Activated T-cell treated with anti-CD3 and anti-CD28 coated beads, Interleukin-2, amount 50 U/mL, for 72 hours (primary cell): ENCODE measurements around the gene OSBPL2. TPM values are rescaled to one million over a fixed set of nuclear protein-coding genes. Genes with fewer than 3 reads are reported as not detected.

ENCODE experiments used
- ATAC-seq, 2 donors: fragments of 150-1000 bp; cut with Tn5 transposase; replicated peaks in 1 of 2; 2 replicates each; pipeline ENCODE4 v1.10.0; 2021; ENCODE audit warnings: moderate library complexity in 2 of 2, mild to moderate bottlenecking in 1 of 2
- DNase-seq, 2 donors: peaks; one replicate each; pipeline ENCODE4 v3.0.0; 2021 to 2022; ENCODE audit warnings: mixed read lengths in 1 of 2
- H3K27ac Mint-ChIP-seq: one replicate; pipeline ENCODE4 v1.8.0; 2022; ENCODE audit warnings: mild to moderate bottlenecking, moderate library complexity, mixed read lengths
- H3K27me3 Mint-ChIP-seq: one replicate; pipeline ENCODE4 v1.8.0; 2022; ENCODE audit warnings: low read depth, mixed read lengths
- H3K36me3 Mint-ChIP-seq, 2 donors: one replicate each; pipeline ENCODE4 v1.8.0; 2022; ENCODE audit warnings: mixed read lengths in 2 of 2, mild to moderate bottlenecking in 1 of 2; ENCODE audit not compliant: insufficient read depth in 2 of 2
- H3K4me1 Mint-ChIP-seq: one replicate; pipeline ENCODE4 v1.8.0; 2022; ENCODE audit warnings: low read depth, mixed read lengths
- H3K4me3 Mint-ChIP-seq, 2 donors: one replicate each; pipeline ENCODE4 v1.8.0; 2022; ENCODE audit warnings: mild to moderate bottlenecking in 2 of 2, mixed read lengths in 2 of 2, moderate library complexity in 2 of 2
- H3K9me3 Mint-ChIP-seq, 2 donors: one replicate each; pipeline ENCODE4 v1.8.0; 2022; ENCODE audit warnings: mixed read lengths in 2 of 2
- total RNA-seq, 2 donors: library from RNA; stranded (reverse); gene quantifications; one replicate each; pipeline ENCODE4 v1.2.3, GENCODE V29; 2022

The OSBPL2 gene
- total RNA-seq, 2 donors from 2014 or later: 40.6 to 44.2 TPM

GRCh38 chr20:62200491-62201172, 37.7 kb upstream of the OSBPL2 start:
- Mint-ChIP-seq H3K36me3 (peaks cover 3 to 15% of the 10 kb centered on the region in 2 donors), H3K27me3 (no peaks in the 10 kb centered on the region), H3K9me3 (no peaks in the 10 kb centered on the region), H3K27ac (no peak overlapping the region), H3K4me1 (no peaks in the 10 kb centered on the region), H3K4me3 (no peak overlapping the region)
- ATAC-seq (no peak), DNase-seq (no peak)

GRCh38 chr20:62201173-62202082, 36.9 kb upstream of the OSBPL2 start:
- Mint-ChIP-seq H3K4me3 (no peak overlapping the region), H3K27ac (no peak overlapping the region), H3K4me1 (no peaks in the 10 kb centered on the region), H3K27me3 (no peaks in the 10 kb centered on the region), H3K36me3 (peaks cover 3 to 14% of the 10 kb centered on the region in 2 donors), H3K9me3 (no peaks in the 10 kb centered on the region)
- ATAC-seq: no peak
- DNase-seq: no peak

- DNase-seq (no peak), ATAC-seq (no peak)
- Mint-ChIP-seq H3K36me3 (peaks cover 3 to 14% of the 10 kb centered on the region in 2 donors), H3K27ac (no peak overlapping the region), H3K4me3 (no peak overlapping the region), H3K9me3 (no peaks in the 10 kb centered on the region), H3K4me1 (no peaks in the 10 kb centered on the region), H3K27me3 (no peaks in the 10 kb centered on the region)
Measured at GRCh38 chr20:62202083-62202395, 36.3 kb upstream of the OSBPL2 start.

- H3K27ac Mint-ChIP-seq: no peak overlapping the region
- no peak overlapping the region for H3K4me3 Mint-ChIP-seq
- H3K4me1 Mint-ChIP-seq: no peaks in the 10 kb centered on the region
- H3K27me3 Mint-ChIP-seq: no peaks in the 10 kb centered on the region
- H3K9me3 Mint-ChIP-seq: no peaks in the 10 kb centered on the region
- ATAC-seq (no peak), DNase-seq (no peak)
- H3K36me3 Mint-ChIP-seq: peaks cover 3 to 14% of the 10 kb centered on the region in 2 donors
Measured at GRCh38 chr20:62202676-62203377, 35.5 kb upstream of the OSBPL2 start.

- H3K36me3 Mint-ChIP-seq: peaks cover 3 to 14% of the 10 kb centered on the region in 2 donors
- no peaks in the 10 kb centered on the region for H3K4me1 Mint-ChIP-seq
- ATAC-seq: no peak
- DNase-seq: no peak
- H3K27me3 Mint-ChIP-seq: no peaks in the 10 kb centered on the region
- no peaks in the 10 kb centered on the region for H3K9me3 Mint-ChIP-seq
- no peak overlapping the region for H3K4me3 Mint-ChIP-seq
- no peak overlapping the region for H3K27ac Mint-ChIP-seq
Measured at GRCh38 chr20:62203378-62204030, 34.8 kb upstream of the OSBPL2 start.

- Mint-ChIP-seq H3K27ac (no peak overlapping the region), H3K36me3 (no peaks in the 10 kb centered on the region), H3K27me3 (no peaks in the 10 kb centered on the region), H3K9me3 (no peaks in the 10 kb centered on the region), H3K4me1 (no peaks in the 10 kb centered on the region), H3K4me3 (no peak overlapping the region)
- no peak for ATAC-seq
- no peak for DNase-seq
Measured at GRCh38 chr20:62205618-62206387, 32.5 kb upstream of the OSBPL2 start.

- no peaks in the 10 kb centered on the region for H3K9me3 Mint-ChIP-seq
- ATAC-seq: no peak
- H3K27me3 Mint-ChIP-seq: no peaks in the 10 kb centered on the region
- no peak overlapping the region for H3K4me3 Mint-ChIP-seq
- no peaks in the 10 kb centered on the region for H3K4me1 Mint-ChIP-seq
- no peak overlapping the region for H3K27ac Mint-ChIP-seq
- no peaks in the 10 kb centered on the region for H3K36me3 Mint-ChIP-seq
- DNase-seq: no peak
Measured at GRCh38 chr20:62206388-62206775, 31.9 kb upstream of the OSBPL2 start.

- no peak for DNase-seq
- no peaks in the 10 kb centered on the region for H3K4me1 Mint-ChIP-seq
- H3K27me3 Mint-ChIP-seq: no peaks in the 10 kb centered on the region
- no peaks in the 10 kb centered on the region for H3K9me3 Mint-ChIP-seq
- H3K4me3 Mint-ChIP-seq: no peak overlapping the region
- no peak for ATAC-seq
- no peak overlapping the region for H3K27ac Mint-ChIP-seq
- H3K36me3 Mint-ChIP-seq: no peaks in the 10 kb centered on the region
Measured at GRCh38 chr20:62208061-62208794, 30.1 kb upstream of the OSBPL2 start.

- no peak overlapping the region for H3K4me3 Mint-ChIP-seq
- no peaks in the 10 kb centered on the region for H3K27me3 Mint-ChIP-seq
- H3K4me1 Mint-ChIP-seq: no peaks in the 10 kb centered on the region
- H3K27ac Mint-ChIP-seq: no peak overlapping the region
- DNase-seq (no peak), ATAC-seq (no peak)
- no peaks in the 10 kb centered on the region for H3K36me3 Mint-ChIP-seq
- no peaks in the 10 kb centered on the region for H3K9me3 Mint-ChIP-seq
Measured at GRCh38 chr20:62208795-62209755, 29.2 kb upstream of the OSBPL2 start.

- Mint-ChIP-seq H3K4me3 (no peak overlapping the region), H3K4me1 (no peaks in the 10 kb centered on the region), H3K9me3 (no peaks in the 10 kb centered on the region), H3K27me3 (peaks cover 7% of the 10 kb centered on the region), H3K27ac (no peak overlapping the region), H3K36me3 (no peaks in the 10 kb centered on the region)
- DNase-seq: no peak
- ATAC-seq: no peak
Measured at GRCh38 chr20:62209850-62210495, 28.3 kb upstream of the OSBPL2 start.

- H3K9me3 Mint-ChIP-seq: no peaks in the 10 kb centered on the region
- H3K4me3 Mint-ChIP-seq: no peak overlapping the region
- H3K4me1 Mint-ChIP-seq: no peaks in the 10 kb centered on the region
- no peaks in the 10 kb centered on the region for H3K36me3 Mint-ChIP-seq
- ATAC-seq (no peak), DNase-seq (no peak)
- H3K27me3 Mint-ChIP-seq: peaks cover 12% of the 10 kb centered on the region
- no peak overlapping the region for H3K27ac Mint-ChIP-seq
Measured at GRCh38 chr20:62210496-62210855, 27.8 kb upstream of the OSBPL2 start.
